HG03575 (cell line): ENCODE data around the gene CMSS1.

Source experiments
- ATAC-seq: cut with Tn5 transposase; IDR thresholded peaks from one replicate; pipeline ENCODE4 v1.9.1; 2021; ENCODE audit not compliant: unreplicated experiment, insufficient number of reproducible peaks, low FRiP score; ENCODE audit errors: extremely low read depth

Gene CMSS1

GRCh38 chr3:99891610-99892285 is 74.1 kb downstream of the CMSS1 start:
- ATAC-seq = no peak

DNA sequence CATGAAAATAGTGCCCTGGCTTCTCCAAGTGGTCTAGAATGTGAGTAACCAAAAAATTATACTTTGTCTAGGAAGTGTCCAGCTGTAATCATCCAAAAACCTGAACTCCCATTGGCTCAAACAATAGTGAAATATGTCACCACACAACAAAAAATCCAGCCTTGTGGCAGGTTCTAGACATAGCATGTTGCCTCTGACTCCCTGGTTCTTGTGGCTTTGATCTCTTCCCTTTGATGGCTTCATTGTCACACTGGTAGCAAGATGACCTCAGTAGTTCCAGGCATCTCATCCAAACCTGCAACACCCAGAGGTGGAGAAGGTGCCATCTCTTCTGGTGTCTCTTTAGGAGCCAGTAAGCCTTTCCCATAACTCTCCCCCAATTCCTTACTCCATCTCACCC is 74.7 kb downstream of the CMSS1 start:
- no peak for ATAC-seq

DNA sequence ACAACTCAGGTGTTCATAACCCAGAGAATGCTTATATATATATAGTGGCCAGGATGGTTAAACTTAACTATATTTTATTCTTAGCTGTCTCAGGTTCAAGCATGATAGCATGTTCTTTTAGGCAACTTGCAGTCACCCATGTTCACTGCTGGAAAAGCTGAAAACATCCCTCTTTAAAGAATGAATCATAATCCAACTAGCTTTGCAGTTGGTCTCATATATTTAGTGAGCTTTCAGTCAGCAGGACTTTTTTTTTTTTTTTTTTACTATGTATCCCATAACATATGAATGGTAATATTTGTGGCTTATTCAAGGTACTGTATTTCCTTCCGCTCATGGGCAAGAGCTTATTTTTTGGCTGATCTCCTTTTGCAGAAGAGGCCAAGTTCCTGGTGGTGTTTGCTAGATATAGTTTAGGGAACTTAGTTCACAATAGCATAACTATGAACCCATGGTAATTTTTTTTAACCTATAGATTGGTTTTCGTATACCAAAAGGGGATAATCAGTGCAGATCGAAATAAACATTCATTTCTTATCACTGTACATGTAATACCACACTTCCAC is 77.6 kb downstream of the CMSS1 start:
- ATAC-seq = no peak

GRCh38 chr3:99895703-99896441 is 78.2 kb downstream of the CMSS1 start:
- no peak for ATAC-seq

- no peak for ATAC-seq
Observed at GRCh38 chr3:99896482-99896881, 78.8 kb downstream of the CMSS1 start.

- ATAC-seq = no peak
Observed at GRCh38 chr3:99899603-99900002, 81.9 kb downstream of the CMSS1 start.

- ATAC-seq = no peak
Observed at GRCh38 chr3:99900248-99900647, 82.6 kb downstream of the CMSS1 start.

GRCh38 chr3:99901200-99901926 is 83.7 kb downstream of the CMSS1 start:
- ATAC-seq = no peak

DNA sequence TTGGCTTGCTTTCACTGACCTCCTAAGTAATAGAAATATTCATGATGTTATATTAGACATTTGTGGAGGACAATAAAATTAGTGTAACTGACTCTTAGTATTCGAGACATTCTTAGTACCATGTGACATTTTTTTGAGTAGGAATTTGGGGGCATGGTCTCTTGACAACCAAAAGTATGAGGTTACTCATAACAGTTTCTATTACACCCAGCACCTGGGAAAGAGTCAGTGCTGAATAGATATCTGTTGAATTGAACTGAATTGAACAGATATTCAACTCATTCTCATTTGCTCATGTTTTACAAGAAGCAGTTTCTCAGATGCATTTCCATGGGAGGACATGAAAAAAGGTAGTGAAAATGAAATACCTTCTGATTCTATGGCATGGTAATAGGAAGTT is 84.4 kb downstream of the CMSS1 start:
- ATAC-seq = no peak

DNA sequence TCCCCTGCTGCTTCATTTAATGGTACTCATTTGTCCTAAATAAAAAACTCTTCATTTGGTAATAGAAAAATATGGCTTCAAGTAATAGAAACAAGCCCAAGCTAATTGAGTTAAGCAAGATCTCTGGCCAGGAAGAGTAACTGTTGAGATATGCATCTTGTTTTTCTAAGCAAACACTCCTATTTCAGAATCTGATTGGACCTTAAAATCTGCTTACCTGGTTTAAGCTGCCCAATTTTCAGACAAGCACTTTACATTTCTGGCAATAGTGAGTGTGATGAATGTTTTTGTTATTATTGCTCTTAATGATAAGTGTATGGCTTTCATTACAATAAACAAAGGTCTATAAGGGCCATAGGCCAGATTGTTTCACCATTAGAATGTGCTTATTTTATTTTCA is 86.2 kb downstream of the CMSS1 start:
- no peak for ATAC-seq

DNA sequence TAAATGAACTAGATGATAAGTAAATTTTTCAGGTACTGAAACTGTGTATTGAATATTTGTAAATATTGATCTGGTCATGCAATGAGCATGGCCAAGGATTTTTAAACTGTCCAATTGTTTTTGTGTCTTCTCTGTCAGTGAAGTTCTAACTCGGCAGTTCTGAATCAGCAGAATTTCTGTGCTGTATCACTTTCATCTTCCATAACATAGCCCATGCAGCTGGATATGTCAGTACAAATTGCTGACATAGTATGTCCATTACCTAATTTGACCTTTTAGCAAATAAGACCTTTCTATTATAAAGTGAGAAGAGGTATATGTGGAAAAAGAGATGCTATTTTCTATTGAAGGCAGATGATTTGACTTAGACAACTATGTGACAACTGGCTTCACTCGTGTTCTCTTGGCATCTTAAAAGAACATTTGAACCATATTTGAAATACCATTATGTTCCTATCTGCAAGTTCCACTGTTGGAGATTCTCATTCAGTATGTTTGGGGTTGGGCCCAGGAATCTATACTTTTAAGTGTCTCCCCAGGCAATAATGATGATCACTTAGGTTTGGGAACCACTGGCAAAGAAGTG is 90.4 kb downstream of the CMSS1 start:
- ATAC-seq = no peak

DNA sequence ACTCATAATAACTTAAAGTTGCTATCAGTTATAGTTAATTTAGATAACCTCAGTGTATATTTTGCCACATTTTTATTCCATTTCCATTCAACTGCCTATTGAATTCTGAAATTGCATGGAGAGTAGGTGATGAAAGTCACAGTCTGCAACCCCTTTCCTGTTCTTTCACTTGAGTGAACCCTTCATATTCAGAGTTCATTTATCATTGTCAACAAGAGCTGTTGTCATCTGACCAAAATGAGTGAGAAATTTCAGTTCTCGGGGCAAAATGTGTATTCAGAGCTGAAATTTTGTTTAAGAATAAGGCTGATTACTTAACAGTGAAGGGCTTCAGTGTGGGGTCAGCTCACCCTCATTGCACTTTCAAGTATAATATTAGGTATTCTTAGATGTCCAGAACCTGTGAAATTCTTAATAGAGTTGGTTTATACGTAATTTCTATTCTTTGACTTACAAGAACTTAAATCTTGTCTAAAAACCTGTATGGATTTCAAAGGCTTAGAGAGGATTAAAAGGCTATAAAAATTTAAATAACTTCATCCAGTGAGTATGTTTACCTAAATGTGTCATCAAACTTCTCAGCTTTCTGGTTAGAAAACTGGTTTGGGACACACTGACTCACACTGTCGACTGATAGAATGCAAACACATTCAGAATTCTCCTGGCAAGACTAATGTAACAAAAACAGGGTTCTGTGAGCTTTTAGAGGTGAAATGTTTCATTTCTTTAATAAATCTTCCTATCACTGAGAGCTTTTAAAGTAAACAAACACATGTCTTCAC is 92.2 kb downstream of the CMSS1 start:
- ATAC-seq = no peak

GRCh38 chr3:99910752-99911290 is 93.2 kb downstream of the CMSS1 start:
- no peak for ATAC-seq

DNA sequence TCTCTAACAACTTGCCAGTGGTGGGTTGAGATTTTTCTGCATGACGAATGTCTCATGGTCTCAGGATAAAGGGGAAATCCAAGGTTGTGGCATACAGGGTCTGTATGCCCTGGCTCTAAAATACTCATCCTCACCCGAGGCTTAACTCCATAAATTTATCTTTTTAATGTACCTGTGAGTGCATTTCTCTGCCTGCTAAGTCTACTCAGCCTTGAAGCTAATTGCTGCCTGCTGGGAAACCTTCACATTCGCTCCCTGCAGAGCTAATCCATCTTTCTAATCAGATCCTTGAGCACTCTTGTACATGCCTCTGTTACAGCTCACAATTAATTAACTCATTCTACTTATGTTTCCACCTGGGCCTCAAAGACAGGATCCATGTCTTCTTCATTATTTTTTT is 93.8 kb downstream of the CMSS1 start:
- ATAC-seq = no peak

- ATAC-seq = no peak
Observed at GRCh38 chr3:99915906-99916432, 98.3 kb downstream of the CMSS1 start.

GRCh38 chr3:99918715-99919114 is 101.1 kb downstream of the CMSS1 start:
- ATAC-seq = no peak

- ATAC-seq = no peak
Observed at GRCh38 chr3:99919694-99920093, 102.0 kb downstream of the CMSS1 start.
